Thyroid gland (tissue), 4 donors: ENCODE measurements around the gene ABCC4.

Experiments used
- POLR2A ChIP-seq, 2 donors: fragments of 450-650 bp; IDR thresholded peaks; one replicate each; pipeline ENCODE4 v1.6.1; 2017; ENCODE audit warnings: antibody characterized with exemption in 2 of 2, mild to moderate bottlenecking in 2 of 2, moderate library complexity in 1 of 2
- TF ChIP-seq, protein P1 (sequence below), 6 experiments: fragments of 200-600 bp in 3 of 6; fragments of 450-650 bp in 3 of 6; sonication (generic) in 3 of 6; IDR thresholded peaks; one replicate each; pipeline ENCODE4 v1.5.1; 2016 to 2019; ENCODE audit warnings: antibody characterized with exemption in 6 of 6, mild to moderate bottlenecking in 2 of 6, inconsistent platforms in 1 of 6, moderate library complexity in 1 of 6

DNA sequence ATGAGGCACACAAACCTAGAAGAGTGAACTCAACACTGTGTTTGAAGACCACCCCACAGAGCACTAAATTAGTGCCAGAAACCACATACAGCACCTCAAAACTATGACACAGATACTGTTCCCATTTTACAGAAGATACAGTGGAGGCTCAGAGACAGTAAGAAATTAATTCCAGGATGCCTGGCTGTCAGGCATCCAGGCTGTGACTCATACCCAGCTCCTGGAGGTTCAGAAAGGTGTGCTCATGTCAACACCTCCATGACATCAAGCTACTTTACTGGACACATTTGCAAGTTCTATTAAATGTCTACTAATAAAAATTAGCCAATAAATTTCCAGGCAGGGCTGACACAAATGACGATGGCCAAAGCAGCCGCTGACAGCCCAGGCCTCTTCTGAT lies 176.3 kb downstream of the ABCC4 start:
- TF ChIP-seq, protein P1, sequence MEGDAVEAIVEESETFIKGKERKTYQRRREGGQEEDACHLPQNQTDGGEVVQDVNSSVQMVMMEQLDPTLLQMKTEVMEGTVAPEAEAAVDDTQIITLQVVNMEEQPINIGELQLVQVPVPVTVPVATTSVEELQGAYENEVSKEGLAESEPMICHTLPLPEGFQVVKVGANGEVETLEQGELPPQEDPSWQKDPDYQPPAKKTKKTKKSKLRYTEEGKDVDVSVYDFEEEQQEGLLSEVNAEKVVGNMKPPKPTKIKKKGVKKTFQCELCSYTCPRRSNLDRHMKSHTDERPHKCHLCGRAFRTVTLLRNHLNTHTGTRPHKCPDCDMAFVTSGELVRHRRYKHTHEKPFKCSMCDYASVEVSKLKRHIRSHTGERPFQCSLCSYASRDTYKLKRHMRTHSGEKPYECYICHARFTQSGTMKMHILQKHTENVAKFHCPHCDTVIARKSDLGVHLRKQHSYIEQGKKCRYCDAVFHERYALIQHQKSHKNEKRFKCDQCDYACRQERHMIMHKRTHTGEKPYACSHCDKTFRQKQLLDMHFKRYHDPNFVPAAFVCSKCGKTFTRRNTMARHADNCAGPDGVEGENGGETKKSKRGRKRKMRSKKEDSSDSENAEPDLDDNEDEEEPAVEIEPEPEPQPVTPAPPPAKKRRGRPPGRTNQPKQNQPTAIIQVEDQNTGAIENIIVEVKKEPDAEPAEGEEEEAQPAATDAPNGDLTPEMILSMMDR (IDR thresholded peaks at IDR 0.05) = no peak
- TF ChIP-seq POLR2A (IDR thresholded peaks at IDR 0.05) = no peak
